Adrenal gland (tissue), 12 donors: ENCODE data around the gene CUEDC2. TPM values are rescaled to one million over a fixed set of nuclear protein-coding genes. Genes with fewer than 3 reads are reported as not detected.

Source experiments
- DNase-seq, 7 donors: peaks; one replicate each; pipeline ENCODE4 v3.0.0-alpha.2; 2019 to 2020
- H3K27ac ChIP-seq, 5 donors: fragments of 200-600 bp; sonication (generic) in 4 of 5; 1 replicate in 3 of 5; 2 replicates in 2 of 5; pipeline versions ENCODE4 v1.5.1 to v1.8.0; 2016 to 2020; ENCODE audit warnings: mild to moderate bottlenecking in 1 of 5
- H3K27me3 ChIP-seq: fragments of 200-600 bp; 2 replicates; pipeline ENCODE4 v1.8.0; 2021
- H3K36me3 ChIP-seq, 2 donors: fragments of 200-600 bp; replicated peaks in 1 of 2; 1 replicate in 1 of 2; 2 replicates in 1 of 2; pipeline versions ENCODE4 v1.5.1 to v1.8.0; 2018 to 2022
- H3K4me1 ChIP-seq, 2 donors: fragments of 200-600 bp; replicated peaks in 1 of 2; 1 replicate in 1 of 2; 2 replicates in 1 of 2; pipeline versions ENCODE4 v1.5.1 to v1.8.0; 2018 to 2021
- H3K4me3 ChIP-seq, 4 donors: fragments of 200-600 bp; sonication (generic) in 3 of 4; one replicate each; pipeline ENCODE4 v1.5.1; 2016 to 2018
- H3K9me3 ChIP-seq, 3 donors: fragments of 200-600 bp; sonication (generic) in 1 of 3; replicated peaks in 1 of 3; 1 replicate in 2 of 3; 2 replicates in 1 of 3; pipeline versions ENCODE4 v1.5.1 to v1.8.0; 2016 to 2021
- POLR2A ChIP-seq, 2 donors: fragments of 450-650 bp; IDR thresholded peaks; one replicate each; pipeline ENCODE4 v1.6.1; 2017; ENCODE audit warnings: antibody characterized with exemption in 2 of 2, mild to moderate bottlenecking in 2 of 2, moderate library complexity in 1 of 2
- WGBS, 4 donors: extraction: QIAGEN DNeasy Blood & Tissue Kit in 2 of 4; methylation state at CpG; one replicate each; pipeline versions ENCODE4 v1.1.5 to v1.1.7; 2013 to 2017; 5-methylcytosine and 5-hydroxymethylcytosine counted together
- intact Hi-C, 2 donors: fragments of 100-400 bp; cut with DNase I; formaldehyde crosslinking; loops; one replicate each; pipeline versions ENCODE4 v1.14.1 to v1.15.0; 2022 to 2023
- polyA plus RNA-seq, 3 donors: library from polyadenylated mRNA; stranded (reverse); fragments of 200-250 nt in 2 of 3; fragments of 350-450 nt in 1 of 3; fragmentation: Illumina TruSeq in 1 of 3; extraction: RNeasy Lipid Tissue Mini Kit (QIAGEN cat#74804) in 1 of 3; gene quantifications; one replicate each; pipeline ENCODE4 v1.2.3, GENCODE V29; 2013 to 2014
- total RNA-seq, 9 donors: library from RNA; depleted of rRNA in 4 of 9; stranded (reverse); fragments of >200 nt in 4 of 9; fragments of 120-200 nt in 1 of 9; fragmentation: NEBNext Ultra II Directional in 1 of 9; extraction: Animal tissue kit (Norgen Biotek cat#: 25700) in 1 of 9; gene quantifications; one replicate each; pipeline versions ENCODE4 v1.1.0 to v1.2.4, GENCODE V29; 2013 to 2023
- TF ChIP-seq, protein P1 (sequence below), 6 experiments: fragments of 450-650 bp in 4 of 6; fragments of 200-600 bp in 2 of 6; sonication (generic) in 1 of 6; IDR thresholded peaks; 1 replicate in 5 of 6; 2 replicates in 1 of 6; pipeline versions ENCODE4 v1.5.1 to v1.8.0; 2016 to 2021; ENCODE audit warnings: antibody characterized with exemption in 6 of 6, mild to moderate bottlenecking in 2 of 6, moderate library complexity in 1 of 6
- donor health status: healthy with polysubstance abuse.
- donor health status: Bipolar disorder and iron deficiency.
- donor health status: DM: yes; HTN: yes; CAD: no.
- donor health status: DM: no; HTN: no; CAD: no.
- donor health status: DM: no; HTN: no; CAD: no.
- donor health status: DM: yes; HTN: yes; CAD: no.

The CUEDC2 gene
- total and polyA plus RNA-seq, 12 donors: 70.2 to 115 (median 79.7) TPM

DNA sequence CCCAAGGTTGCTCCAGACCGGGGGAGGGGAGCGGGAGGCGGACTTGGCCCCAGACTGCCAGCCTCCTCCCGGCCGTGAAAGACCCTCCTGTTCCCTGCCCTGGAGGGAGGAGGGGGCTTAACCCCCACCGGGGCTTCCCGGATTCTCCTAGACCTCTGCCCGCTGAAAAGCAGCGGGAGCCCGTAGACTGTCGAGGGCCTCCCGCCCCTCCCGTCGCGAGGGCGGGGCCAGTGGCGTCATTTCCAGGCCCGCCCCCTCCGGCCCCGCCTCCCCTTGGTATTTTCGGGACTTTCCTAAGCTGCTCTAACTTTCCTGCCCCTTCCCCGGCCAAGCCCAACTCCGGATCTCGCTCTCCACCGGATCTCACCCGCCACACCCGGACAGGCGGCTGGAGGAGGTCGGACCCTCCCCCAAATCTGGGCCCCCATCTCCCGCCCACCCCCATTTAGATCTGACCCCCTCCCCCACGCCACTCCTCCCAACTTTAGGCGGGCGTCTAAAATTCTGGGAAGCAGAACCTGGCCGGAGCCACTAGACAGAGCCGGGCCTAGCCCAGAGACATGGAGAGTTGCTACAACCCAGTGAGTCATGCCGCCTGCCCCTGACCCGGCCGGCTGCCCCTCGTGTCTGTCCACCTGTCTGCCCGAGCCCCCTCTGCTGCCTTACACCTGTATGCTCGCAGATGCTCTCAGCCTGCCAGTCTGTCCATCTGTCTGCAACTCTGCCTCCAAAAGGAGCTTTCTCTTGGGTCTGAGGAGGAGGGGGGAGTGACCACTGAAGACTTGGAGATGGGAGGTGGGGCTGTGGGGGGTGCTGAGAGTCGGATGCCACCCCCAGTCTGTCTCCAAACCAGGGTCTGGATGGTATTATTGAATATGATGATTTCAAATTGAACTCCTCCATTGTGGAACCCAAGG is 36.7 kb downstream of the CUEDC2 start, which contains the start of gene NFKB2:
NFKB2 (plus strand) TSS at position 306 of the 917 bp plus-strand sequence; CDS start at position 561, 255 bp downstream.
- peak within 1 kb of the TSS; percentile 18 to 77 (median 56) for H3K4me3 ChIP-seq
- H3K4me1 ChIP-seq: peaks cover 10 to 28% of the 10 kb centered on the region in 2 donors
- no peaks in the 10 kb centered on the region for H3K27me3 ChIP-seq
- no peaks in the 10 kb centered on the region for H3K9me3 ChIP-seq
- DNase-seq: peak; percentile 87 to 91 (median 91)
- TF ChIP-seq, protein P1, sequence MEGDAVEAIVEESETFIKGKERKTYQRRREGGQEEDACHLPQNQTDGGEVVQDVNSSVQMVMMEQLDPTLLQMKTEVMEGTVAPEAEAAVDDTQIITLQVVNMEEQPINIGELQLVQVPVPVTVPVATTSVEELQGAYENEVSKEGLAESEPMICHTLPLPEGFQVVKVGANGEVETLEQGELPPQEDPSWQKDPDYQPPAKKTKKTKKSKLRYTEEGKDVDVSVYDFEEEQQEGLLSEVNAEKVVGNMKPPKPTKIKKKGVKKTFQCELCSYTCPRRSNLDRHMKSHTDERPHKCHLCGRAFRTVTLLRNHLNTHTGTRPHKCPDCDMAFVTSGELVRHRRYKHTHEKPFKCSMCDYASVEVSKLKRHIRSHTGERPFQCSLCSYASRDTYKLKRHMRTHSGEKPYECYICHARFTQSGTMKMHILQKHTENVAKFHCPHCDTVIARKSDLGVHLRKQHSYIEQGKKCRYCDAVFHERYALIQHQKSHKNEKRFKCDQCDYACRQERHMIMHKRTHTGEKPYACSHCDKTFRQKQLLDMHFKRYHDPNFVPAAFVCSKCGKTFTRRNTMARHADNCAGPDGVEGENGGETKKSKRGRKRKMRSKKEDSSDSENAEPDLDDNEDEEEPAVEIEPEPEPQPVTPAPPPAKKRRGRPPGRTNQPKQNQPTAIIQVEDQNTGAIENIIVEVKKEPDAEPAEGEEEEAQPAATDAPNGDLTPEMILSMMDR (IDR thresholded peaks at IDR 0.05): no peak
- peak in 1 of 2 donors; percentile 58 for TF ChIP-seq POLR2A (IDR thresholded peaks at IDR 0.05)
- H3K27ac ChIP-seq: peak within 1 kb of the TSS; percentile 68 to 95 (median 91)
- intact Hi-C loops: loop anchor here in 1 of 2 donors (5.0 kb wide), 1 partner anchor 82 kb away; no protein-coding TSS in a partner anchor
- WGBS, 4 donors: 1 to 2% (median 1%) methylated on average over 10 to 42 of the region's 42 CpGs
- H3K36me3 ChIP-seq: peaks cover 0 to 22% of the 10 kb centered on the region in 2 donors

DNA sequence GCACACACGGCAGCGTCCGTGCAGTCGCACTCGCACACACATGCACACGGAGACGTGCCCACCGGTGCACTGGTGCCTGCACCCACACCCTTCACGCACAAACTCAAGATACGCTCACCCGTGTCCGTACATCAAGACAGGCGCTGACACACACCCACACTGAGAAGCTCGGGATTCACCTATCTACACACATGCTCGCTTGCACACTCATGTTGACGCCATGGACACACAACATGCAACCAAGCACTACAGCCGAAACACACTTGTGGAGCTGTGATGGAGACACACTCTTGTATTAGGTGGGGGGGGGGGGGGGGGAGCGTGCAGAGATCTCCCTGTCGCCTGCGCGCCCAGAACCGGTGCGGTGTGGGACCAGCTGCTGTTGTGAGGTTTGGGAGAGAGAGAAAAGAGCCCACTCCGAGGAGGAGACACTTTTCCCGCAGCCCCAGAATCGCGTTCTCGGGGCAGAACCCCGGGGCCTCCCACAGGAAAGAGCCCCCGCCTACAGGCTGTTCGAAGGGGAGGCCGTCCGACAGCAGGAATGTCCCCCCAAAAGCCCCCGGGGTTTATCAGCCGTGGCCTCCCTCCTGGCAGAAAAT is 37.5 kb downstream of the CUEDC2 start:
- Histone ChIP-seq H3K27ac (peak overlapping the region; percentile 68 to 95 (median 91)), H3K4me3 (peak overlapping the region; percentile 18 to 77 (median 52)), H3K4me1 (peaks cover 10 to 27% of the 10 kb centered on the region in 2 donors), H3K9me3 (no peaks in the 10 kb centered on the region), H3K27me3 (no peaks in the 10 kb centered on the region), H3K36me3 (peaks cover 0 to 15% of the 10 kb centered on the region in 2 donors)
- DNase-seq: peak in 4 of 7 donors; percentile 38 to 53 (median 50)
- WGBS, 4 donors: 0% methylated on average over 3 to 35 of the region's 35 CpGs
- intact Hi-C loops: loop anchor here in 1 of 2 donors (5.0 kb wide), 1 partner anchor 82 kb away; no protein-coding TSS in a partner anchor
- TF ChIP-seq, protein P1 (IDR thresholded peaks at IDR 0.05): no peak
- TF ChIP-seq POLR2A (IDR thresholded peaks at IDR 0.05): no peak

DNA sequence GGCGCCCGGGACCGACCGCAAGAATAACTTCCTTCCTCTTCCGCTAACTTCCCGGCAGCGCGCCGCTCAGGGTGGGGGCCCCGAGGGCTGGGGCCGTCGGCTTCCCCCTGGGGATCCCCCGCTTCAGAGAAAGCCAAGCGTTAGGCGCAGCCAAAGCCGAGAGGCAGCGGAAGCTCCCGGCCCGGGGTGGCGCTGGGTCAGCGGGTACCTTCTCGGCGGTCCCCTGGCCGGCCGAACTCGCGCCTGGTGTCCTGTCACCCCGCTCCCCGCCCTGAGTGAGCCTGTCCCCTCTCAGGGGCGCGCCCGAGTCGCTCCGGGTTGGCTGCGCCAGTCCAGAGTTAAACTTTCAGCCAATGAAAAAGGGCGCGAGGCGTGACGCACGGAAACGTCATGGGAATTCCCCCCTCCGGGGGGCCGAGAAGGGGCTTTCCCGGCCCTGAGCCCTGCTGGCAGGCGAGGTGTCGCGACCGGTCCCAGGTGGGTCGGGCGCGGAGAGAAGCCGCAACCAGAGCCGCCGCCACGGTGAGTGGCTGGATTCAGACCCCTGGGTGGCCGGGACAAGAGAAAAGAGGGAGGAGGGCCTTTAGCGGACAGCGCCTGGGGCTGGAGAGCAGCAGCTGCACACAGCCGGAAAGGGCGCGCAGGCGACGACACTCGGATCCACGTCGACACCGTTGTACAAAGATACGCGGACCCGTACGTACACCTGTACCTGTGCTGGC is 38.1 kb downstream of the CUEDC2 start:
- intact Hi-C loops: no loop called here
- peak; percentile 50 to 65 for TF ChIP-seq POLR2A (IDR thresholded peaks at IDR 0.05)
- TF ChIP-seq, protein P1 (IDR thresholded peaks at IDR 0.05): peak in 5 of 6 experiments; percentile 96 to 97 (median 96)
- Histone ChIP-seq H3K9me3 (no peaks in the 10 kb centered on the region), H3K36me3 (peaks cover 0 to 13% of the 10 kb centered on the region in 2 donors), H3K4me3 (peak overlapping the region; percentile 13 to 77 (median 45)), H3K4me1 (peaks cover 10 to 23% of the 10 kb centered on the region in 2 donors), H3K27me3 (no peaks in the 10 kb centered on the region), H3K27ac (peak overlapping the region; percentile 68 to 95 (median 91))
- DNase-seq: peak; percentile 95 to 97 (median 96)
- WGBS, 4 donors: 0% methylated on average over 7 to 71 of the region's 71 CpGs
